HG02973 (cell line): ENCODE data around the gene SNCB.

Source experiments
- ATAC-seq: cut with Tn5 transposase; IDR thresholded peaks from one replicate; pipeline ENCODE4 v1.9.1; 2021; ENCODE audit warnings: moderate library complexity; ENCODE audit not compliant: unreplicated experiment

Gene SNCB

DNA sequence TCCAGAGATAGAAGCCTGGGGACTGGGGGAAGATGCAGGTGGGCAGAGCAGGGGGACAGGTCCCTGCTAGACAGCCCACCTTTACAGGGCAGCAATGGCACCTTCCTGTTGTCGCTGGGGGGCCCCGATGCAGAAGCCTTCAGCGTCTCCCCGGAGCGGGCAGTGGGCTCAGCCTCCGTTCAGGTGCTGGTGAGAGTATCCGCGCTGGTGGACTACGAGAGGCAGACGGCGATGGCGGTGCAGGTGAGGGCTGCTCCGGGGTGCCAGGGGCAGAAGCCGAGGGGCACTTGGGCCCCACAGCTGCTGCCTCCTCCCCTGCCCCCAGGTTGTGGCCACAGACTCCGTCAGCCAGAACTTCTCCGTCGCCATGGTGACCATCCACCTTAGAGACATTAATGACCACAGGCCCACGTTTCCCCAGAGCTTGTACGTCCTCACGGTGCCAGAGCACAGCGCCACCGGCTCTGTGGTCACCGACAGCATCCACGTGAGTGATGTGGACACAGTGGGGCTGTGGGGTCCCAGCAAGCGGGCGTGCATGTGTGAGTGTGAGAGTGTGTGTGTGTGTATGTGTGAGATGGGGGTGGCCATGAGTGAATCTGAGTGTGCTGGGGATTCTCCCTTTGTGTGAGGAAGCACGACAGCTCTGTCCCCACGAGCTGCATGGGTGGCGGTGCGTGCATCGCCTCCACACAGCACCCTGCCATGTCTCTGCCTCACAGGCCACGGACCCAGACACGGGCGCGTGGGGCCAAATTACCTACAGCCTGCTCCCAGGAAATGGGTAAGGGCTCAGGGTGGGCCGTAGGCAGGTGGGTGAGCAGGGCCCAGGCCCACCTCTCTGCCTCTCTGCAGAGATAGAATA is 52.8 kb downstream of the SNCB start:
- ATAC-seq = no peak

DNA sequence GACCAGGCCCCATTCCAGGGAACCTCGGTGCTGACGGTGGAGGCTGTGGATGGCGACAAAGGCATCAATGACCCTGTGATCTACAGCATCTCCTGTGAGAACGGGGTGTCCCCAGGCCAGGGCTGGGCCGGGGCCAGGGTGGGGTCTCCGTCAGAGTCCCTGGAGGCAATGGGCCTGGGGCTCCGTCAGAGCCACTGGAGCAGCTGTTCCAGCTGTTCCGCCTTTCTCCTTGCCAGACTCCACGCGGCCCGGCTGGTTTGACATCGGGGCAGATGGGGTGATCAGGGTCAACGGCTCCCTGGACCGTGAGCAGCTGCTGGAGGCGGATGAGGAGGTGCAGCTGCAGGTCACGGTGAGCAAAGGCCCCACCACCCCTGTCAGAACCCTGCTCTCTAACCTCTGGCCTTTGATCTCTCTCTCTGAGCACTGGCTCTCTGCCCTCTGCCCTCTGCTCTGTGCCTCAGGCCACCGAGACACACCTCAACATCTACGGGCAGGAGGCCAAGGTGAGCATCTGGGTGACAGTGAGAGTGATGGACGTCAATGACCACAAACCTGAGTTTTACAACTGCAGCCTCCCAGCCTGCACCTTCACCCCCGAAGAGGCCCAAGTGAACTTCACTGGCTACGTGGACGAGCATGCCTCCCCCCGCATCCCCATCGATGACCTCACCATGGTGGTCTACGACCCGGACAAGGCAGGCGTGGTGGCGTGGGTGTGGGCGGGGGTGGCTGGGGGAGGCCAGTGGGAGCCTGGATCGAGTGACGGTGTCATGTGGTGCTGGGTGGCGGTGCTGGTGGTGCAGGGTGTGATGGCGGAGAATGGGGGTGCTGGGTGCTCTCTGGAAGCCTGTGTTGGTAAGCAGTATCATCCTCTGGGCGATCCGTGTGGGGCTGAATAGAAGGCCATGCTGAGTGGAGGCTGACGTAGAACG is 54.6 kb downstream of the SNCB start:
- no peak for ATAC-seq

DNA sequence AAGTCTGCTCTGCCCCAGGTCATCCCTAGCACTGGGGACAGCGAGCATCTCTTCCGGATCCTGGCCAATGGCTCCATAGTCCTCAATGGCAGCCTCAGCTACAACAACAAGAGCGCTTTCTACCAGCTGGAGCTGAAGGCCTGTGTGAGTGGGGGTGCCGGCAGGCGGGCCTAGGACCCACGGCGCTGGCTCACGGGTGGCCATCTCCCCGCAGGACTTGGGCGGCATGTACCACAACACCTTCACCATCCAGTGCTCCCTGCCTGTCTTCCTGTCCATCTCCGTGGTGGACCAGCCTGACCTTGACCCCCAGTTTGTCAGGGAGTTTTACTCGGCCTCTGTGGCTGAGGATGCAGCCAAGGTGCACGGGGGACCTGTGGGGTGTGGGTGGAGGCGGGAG is 55.3 kb downstream of the SNCB start:
- ATAC-seq = no peak

DNA sequence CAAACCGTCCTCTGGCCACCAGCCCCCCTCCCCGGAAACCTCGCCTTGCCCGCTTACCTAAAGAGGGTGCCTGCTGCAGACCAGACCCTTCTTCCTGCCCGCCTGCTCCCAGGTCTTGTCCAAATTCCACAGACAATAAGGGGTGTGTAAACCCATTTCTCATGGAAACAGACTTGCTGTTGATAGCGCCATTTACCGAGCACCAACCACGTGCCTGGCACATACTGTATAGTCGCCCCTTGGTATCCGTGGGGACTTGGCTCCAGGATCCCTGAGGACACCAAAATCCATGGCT is 56.1 kb downstream of the SNCB start:
- no peak for ATAC-seq

DNA sequence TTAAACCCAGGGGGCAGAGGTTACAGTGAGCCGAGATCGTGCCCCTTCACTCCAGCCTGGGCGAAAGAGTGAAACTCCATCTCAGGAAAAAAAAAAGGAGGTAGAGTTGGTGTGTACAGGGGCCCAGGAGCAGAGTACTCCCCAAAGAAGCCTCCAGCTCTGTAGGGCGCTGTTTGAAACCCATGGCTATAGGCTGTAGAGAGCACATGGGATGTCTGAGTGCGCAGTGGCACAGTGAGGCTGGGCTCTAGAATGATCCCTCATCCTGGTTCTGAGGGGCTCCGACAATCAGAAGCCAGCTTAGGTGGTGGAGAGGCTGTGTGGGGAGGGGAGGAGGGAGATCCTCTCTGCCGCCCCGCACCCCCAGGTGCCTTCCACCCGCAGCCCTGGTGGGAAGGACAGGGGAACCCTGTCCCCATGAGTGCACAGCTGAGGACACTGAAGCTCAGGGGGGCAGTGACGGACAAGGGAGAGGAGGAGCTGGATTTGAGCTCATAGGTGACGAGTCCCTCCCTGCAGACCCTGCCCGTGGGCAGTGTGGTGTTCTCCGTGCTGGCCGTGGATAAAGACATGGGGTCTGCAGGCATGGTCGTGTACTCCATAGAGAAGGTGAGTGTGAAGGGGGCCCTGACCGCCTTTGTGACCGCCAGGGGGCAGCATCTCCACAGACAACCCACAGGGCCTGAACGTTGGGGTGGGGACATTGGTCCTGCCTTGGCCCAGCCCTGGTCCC is 56.6 kb downstream of the SNCB start:
- ATAC-seq = no peak
